Forelimb muscle (tissue), 1 donor: ENCODE results near the gene CLEC16A. TPM values are rescaled to one million over a fixed set of nuclear protein-coding genes. Genes with fewer than 3 reads are reported as not detected.

Experiments used
- DNase-seq: peaks from one replicate; pipeline ENCODE4 v3.0.0-alpha.2; 2013; ENCODE audit warnings: low read depth
- polyA plus RNA-seq: library from polyadenylated mRNA; unstranded; fragments of 120-200 nt; gene quantifications from one replicate; pipeline ENCODE4 v1.2.1, GENCODE V29; 2013; ENCODE audit not compliant: insufficient read length

Gene CLEC16A
- polyA plus RNA-seq, 1 donor: 14.5 TPM

DNA sequence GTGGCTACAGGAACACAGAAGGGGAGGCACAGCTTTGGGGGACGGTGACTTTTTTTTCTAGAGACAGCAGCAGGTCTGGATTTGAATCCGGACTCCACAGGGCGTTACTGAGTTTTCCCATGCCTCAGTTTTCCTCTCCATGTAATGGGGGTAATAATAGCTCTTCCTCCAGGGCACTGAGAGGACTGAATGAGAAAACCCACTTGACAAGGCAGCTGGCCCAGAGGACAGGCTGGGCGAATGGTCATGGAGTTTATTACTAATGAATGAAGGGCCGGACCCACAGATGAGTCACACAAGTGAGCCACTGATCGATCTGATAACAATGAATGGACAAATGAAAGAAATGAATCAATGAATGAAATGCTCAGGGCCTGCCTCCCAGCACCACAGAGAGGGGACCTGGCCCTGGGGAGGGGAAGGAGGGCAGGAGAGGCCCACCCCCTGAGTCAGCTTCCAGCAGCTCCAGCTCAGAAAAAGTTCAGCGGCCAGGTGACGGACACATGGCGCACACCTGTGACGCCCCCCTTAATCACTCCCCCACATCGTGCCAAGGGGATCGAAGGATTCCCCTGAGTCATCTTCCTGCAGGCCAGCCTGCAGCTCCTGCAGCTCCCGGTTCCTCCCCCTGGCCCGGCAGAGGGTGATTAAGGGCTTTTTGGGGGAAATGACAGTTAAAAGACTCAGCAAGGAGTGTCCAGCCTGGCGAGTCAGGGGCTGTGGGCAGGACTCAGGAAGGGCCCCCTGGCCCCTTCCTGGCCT is 257.3 kb downstream of the CLEC16A start:
- DNase-seq: no peak

GRCh38 chr16:11202260-11203091 is 258.1 kb downstream of the CLEC16A start:
- no peak for DNase-seq

DNA sequence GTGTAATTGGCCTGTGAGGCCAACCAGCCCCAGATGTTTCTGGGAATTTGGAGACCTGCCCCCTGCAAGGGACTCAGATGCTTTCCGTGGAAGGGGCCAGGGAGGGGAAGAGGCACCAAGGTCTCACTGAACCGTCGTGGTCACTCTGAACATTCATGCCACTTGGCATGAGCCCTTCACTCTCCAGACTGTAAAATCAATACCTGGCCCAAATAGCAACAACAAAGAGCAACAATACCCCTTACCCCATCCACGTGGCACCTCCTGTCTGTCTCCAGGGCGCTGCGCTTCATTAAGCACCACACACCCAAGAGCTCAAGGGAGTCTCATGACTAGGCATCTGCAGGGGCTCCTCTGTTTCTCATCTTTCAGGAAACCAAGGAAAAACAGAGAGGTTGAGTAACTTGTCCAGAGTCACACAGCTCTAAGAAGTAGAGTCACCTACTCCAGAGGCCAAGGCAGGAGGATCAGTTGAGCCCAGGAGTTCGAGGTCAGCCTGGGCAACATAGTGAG is 258.8 kb downstream of the CLEC16A start:
- no peak for DNase-seq

DNA sequence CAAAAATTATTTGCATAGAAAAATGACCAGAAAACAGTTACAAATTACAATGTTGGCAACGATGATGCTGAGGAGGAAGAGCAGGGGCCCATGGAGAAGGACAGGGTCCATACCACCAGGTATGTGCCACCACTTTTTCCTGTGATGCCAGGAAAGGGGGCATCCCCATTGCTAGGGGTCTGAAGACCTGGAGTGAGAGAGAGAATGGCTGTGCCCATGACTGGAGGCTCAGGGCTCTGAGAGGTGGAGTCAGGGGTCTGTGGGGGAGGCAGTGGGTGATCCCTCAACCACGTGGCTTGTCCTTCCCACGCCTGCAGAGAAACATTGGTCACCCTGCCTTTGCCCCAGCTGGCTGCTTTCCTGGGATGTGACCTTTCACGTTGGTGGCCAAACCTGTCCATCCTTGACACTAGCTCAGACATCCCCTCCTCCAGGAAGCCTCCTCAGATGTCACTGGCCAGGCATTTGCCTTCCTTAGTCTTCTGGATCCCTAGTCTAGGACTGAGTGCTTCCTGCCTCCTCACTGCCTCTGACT is 260.2 kb downstream of the CLEC16A start:
- DNase-seq: no peak

DNA sequence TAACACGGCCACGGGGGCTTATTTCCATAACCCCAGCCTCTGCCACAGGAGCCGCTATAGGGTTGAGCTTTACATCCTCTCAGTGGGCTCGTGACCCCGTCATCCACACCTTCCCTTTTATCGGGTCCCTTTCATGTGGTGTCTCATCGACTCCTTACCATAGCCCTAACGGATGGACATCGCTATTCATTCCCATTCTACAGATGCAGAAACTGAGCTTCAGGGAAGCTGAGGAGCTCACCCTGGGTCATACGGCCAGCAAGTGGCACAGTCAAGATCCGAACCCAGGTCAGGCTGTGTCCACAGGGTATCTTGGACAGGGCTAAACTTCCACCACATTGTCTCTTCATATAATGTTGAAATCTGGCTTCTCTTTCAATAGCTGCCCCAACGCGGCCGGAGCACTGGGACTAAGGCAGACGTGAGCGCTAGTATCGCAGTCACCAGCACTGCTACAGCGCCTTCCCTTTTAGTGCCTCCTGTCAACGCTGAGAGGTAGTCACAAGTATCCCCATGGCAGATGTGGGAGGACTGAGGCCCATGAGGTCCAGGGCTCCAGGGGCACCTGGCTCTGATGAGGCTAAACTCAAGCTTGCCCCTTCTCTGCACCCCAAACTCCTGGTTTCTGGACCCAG is 260.8 kb downstream of the CLEC16A start:
- no peak for DNase-seq

GRCh38 chr16:11205754-11206581 is 261.6 kb downstream of the CLEC16A start:
- DNase-seq: no peak

DNA sequence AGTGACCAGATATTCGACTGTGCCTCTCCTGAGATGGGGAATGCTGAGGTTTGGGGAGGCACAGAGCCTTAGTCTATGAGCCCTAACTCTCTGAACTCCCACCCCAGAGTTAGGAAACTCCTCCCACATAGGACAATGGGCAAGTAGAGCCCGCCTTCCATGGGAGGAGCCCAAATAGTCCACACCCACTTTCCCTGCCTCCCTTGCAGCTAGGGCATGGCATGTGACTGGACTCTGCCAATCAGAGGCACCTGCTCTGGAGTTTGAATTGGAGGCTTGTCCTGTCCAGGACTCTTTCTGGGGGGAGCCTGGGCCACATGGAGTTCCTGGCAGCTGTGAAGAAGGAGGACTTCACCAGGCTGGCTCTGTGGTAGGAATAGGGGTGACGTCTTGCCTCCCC is 263.3 kb downstream of the CLEC16A start:
- DNase-seq: no peak

DNA sequence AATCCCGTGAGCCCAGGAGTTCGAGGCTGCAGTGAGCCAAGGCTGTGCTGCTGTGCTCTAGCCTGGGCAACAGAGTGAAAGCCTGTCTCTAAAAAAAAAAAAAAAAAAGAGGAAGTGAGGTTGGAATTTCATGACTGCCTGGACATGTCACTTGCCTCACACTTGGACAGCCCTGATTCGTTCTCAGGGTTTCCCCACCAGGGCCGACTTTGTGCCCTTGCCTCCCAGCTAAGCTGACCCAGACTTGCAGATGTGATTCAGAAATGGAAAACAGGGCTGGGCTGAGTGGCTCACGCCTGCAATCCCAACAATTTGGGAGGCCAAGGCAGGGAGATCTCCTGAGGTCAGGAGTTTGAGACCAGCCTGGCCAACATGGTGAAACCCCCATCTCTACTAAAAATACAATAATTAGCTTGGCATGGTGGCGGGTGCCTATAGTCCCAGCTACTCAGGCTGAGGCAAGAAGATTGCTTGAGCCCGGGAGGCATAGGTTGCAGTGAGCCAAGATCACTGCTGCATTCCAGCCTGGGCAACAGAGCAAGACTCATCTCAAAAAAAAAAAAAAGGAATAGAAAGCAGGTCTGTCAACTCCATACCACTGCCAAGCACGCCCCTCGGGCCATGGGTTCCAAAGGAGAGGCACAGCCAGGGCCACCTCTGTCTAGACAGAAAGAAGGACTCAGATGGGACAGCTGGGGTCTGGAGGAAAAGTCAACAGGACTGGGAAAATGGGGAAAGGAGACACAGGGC is 264.7 kb downstream of the CLEC16A start:
- no peak for DNase-seq

GRCh38 chr16:11210260-11210659 is 265.9 kb downstream of the CLEC16A start:
- no peak for DNase-seq

- DNase-seq: no peak
Observed at GRCh38 chr16:11211061-11211976, 267.0 kb downstream of the CLEC16A start.

GRCh38 chr16:11211977-11212797 is 267.8 kb downstream of the CLEC16A start:
- DNase-seq: no peak

DNA sequence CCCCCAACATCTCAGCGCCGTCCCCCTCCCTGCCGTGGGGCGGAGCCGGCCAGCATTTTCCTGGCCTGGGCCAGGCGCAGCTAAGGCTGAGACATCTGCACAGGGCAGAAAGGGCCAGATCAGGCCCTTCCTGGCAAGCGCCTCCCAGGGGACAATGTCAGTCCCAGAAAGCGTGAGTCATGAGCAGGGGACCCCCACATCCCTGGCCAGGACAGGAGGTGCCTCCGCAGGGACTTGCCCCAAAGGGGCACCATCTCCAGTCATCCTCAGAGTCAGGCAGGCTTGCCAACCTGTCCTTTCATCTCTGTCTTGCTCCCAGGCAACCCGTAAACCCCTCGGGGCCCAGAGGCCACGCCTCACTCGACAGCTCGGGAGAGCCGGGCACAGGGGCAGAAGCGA is 268.4 kb downstream of the CLEC16A start:
- no peak for DNase-seq

GRCh38 chr16:11213373-11213772 is 269.0 kb downstream of the CLEC16A start:
- DNase-seq: no peak

DNA sequence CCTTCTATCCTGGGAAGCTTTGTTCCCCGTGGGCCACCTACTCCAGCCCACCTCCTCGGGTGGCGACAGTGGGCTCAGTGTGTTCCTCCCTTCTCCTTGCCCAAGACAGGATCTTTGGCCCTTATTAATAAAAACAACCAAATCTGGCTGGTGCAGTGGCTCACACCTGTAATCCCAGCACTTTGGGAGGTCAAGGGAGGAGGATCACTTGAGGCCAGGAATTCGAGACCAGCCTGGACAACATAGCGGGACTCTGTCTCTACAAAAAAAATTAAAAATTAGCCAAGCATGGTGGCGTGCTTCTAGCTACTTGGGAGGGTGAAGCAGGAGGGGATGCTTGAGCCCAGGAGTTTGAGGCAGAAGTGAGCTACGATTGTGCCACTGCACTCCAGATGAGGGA is 269.4 kb downstream of the CLEC16A start:
- DNase-seq: no peak

DNA sequence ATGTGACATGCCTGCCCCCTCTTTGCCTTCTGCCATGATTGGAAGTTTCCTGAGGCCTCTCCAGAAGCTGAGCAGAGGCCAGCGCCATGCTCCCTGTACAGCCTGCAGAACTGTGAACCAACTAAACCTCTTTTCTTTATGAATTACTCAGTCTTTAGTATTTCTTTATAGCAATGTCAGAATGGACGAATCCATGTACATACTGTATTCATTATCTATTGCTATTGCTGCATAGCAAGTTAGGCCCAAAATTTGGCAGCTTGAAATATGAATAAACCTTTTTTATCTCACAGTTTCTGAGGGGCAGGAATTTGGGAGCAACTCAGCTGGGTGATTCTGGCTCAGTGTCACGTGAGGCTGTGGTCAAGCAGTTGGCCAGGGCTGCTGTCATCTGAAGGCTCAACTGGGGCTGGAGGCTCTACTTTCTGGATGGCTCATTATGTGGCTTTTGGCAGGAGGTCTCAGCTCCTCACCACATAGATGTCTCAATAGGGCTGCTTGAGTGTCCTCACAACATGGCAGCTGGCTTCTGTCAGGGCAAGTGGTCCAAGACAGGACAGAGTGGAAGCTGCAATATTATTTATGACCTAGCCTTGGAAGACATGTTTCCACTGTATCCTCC is 271.7 kb downstream of the CLEC16A start:
- DNase-seq: no peak

GRCh38 chr16:11217651-11218603 is 273.6 kb downstream of the CLEC16A start:
- no peak for DNase-seq

DNA sequence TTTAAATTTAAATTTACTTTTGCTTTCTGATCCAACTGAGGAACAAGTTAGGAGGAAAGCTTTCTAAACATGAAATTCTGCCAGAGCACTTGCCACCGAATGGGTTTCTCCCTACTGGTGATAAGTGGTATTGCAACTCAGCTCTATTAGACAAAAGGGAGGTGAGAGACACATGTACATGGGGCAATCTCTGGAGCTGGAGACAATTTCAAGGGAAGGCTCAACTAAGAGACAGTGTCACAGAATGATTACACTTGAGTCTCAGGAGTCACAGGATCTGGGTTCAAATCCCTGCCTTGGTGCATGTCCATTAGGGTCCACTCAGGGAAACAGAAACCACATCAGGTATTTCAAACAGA is 274.2 kb downstream of the CLEC16A start:
- no peak for DNase-seq
